ENCODE data around the gene MROH9. TPM values are rescaled to one million over a fixed set of nuclear protein-coding genes. Genes with fewer than 3 reads are reported as not detected.

MROH9 gene
- total RNA-seq, 1 experiment from 2014 or later, result not detected

- Mint-ChIP-seq H3K4me3 (no peak overlapping the region), H3K36me3 (ENCODE audit: insufficient read depth in 1 of 3, low read depth in 3 of 3) (no peaks in the 10 kb centered on the region), H3K9me3 (no peaks in the 10 kb centered on the region; a peak in 1 of 5 replicates), H3K4me1 (peaks cover 13 to 15% of the 10 kb centered on the region in 2 experiments), H3K27me3 (ENCODE audit: low read depth) (no peaks in the 10 kb centered on the region), H3K27ac (no peak overlapping the region)
- Histone ChIP-seq H3K27me3 (ENCODE audit: insufficient read depth, low read length) (no peaks in the 10 kb centered on the region), H3K79me2 (ENCODE audit: insufficient read depth, low read length) (no peaks in the 10 kb centered on the region), H4K8ac (replicated peaks; ENCODE audit: insufficient read length, low read depth, low read length) (no peak overlapping the region), H3K4me1 (ENCODE audit: insufficient read depth, low read length) (no peaks in the 10 kb centered on the region; the same call in 1 of the 2 replicates), H4K5ac (ENCODE audit: insufficient read length, low read depth, low read length) (no peak overlapping the region), H2AFZ (ENCODE audit: low read length) (no peak overlapping the region), H2AK5ac (ENCODE audit: insufficient read length, low read length) (no peak overlapping the region), H3K4ac (ENCODE audit: low read depth, low read length) (no peak overlapping the region), H2BK20ac (ENCODE audit: low read depth, low read length, poor library complexity, severe bottlenecking) (no peak overlapping the region), H3K79me1 (ENCODE audit: insufficient read depth, low read depth, low read length, poor library complexity, severe bottlenecking) (no peaks in the 10 kb centered on the region), H3K23me2 (ENCODE audit: insufficient read length, low read depth, low read length, poor library complexity, severe bottlenecking) (no peaks in the 10 kb centered on the region), H3K27ac (ENCODE audit: insufficient read length, low read depth, low read length) (no peak overlapping the region), H3K14ac (ENCODE audit: insufficient read depth, low read length) (no peak overlapping the region), H3K9ac (ENCODE audit: extremely low read depth, insufficient read length, low read length) (no peak overlapping the region), H4K91ac (ENCODE audit: insufficient read length, low read depth, low read length) (no peak overlapping the region), H3K9me3 (ENCODE audit: control insufficient read depth, low read depth, low read length) (no peaks in the 10 kb centered on the region), H3T11ph (ENCODE audit: low read length) (no peak overlapping the region), H2BK15ac (ENCODE audit: low read depth, low read length) (no peak overlapping the region), H3K23ac (ENCODE audit: insufficient read length, low read depth, low read length) (no peak overlapping the region), H3K4me2 (ENCODE audit: insufficient read depth, insufficient read length, low read length) (no peak overlapping the region), H4K20me1 (ENCODE audit: control insufficient read depth, insufficient read depth, insufficient read length) (no peaks in the 10 kb centered on the region), H2BK5ac (ENCODE audit: insufficient read length, low read length) (no peak overlapping the region), H2BK120ac (ENCODE audit: low read depth, low read length, poor library complexity, severe bottlenecking) (no peak overlapping the region), H2BK12ac (ENCODE audit: insufficient read length, low read depth, low read length) (no peak overlapping the region), H3K18ac (ENCODE audit: insufficient read length, low read depth, low read length) (no peak overlapping the region), H3K56ac (ENCODE audit: insufficient read length, low read depth, low read length) (no peak overlapping the region)
- TF ChIP-seq CTCF (conservative IDR thresholded peaks at IDR 0.05), result no peak
- no CpG with 5 or more reads among the region's 4 CpGs for WGBS (ENCODE audit: extremely low coverage, insufficient read length, low lambda C conversion rate)
- no peak for DNase-seq
Measured at GRCh38 chr1:170929412-170929834, 5.9 kb upstream of the MROH9 start.
